Suprapubic skin (tissue), 4 donors: ENCODE measurements around the gene VAT1L. TPM values are rescaled to one million over a fixed set of nuclear protein-coding genes. Genes with fewer than 3 reads are reported as not detected.

ENCODE experiments used
- DNase-seq, 2 donors: peaks; one replicate each; pipeline ENCODE4 v3.0.0-alpha.2; 2019; ENCODE audit warnings: low spot score in 2 of 2
- H3K27ac ChIP-seq: fragments of 200-600 bp; sonication (generic); one replicate; pipeline ENCODE4 v1.5.1; 2019
- H3K27me3 ChIP-seq: fragments of 200-600 bp; sonication (generic); one replicate; pipeline ENCODE4 v1.5.1; 2019
- H3K36me3 ChIP-seq: fragments of 200-600 bp; sonication (generic); one replicate; pipeline ENCODE4 v1.5.1; 2019
- H3K4me1 ChIP-seq: fragments of 200-600 bp; sonication (generic); one replicate; pipeline ENCODE4 v1.5.1; 2019
- H3K4me3 ChIP-seq: fragments of 200-600 bp; sonication (generic); one replicate; pipeline ENCODE4 v1.5.1; 2019; ENCODE audit warnings: mild to moderate bottlenecking
- H3K9me3 ChIP-seq: fragments of 200-600 bp; sonication (generic); one replicate; pipeline ENCODE4 v1.5.1; 2019
- CTCF ChIP-seq, 2 donors: fragments of 200-600 bp in 1 of 2; fragments of 450-650 bp in 1 of 2; sonication (generic) in 1 of 2; IDR thresholded peaks; one replicate each; pipeline ENCODE4 v1.5.1; 2016 to 2019; ENCODE audit warnings: antibody characterized with exemption in 2 of 2, mild to moderate bottlenecking in 1 of 2, moderate library complexity in 1 of 2
- EP300 ChIP-seq: sonication (generic); formaldehyde crosslinking; IDR thresholded peaks from one replicate; pipeline ENCODE4 v1.6.1; 2017; ENCODE audit warnings: antibody characterized with exemption
- POLR2A ChIP-seq, 2 donors: fragments of 450-650 bp; IDR thresholded peaks; one replicate each; pipeline ENCODE4 v1.6.1; 2017; ENCODE audit warnings: antibody characterized with exemption in 2 of 2, mild to moderate bottlenecking in 2 of 2, moderate library complexity in 2 of 2
- POLR2AphosphoS5 ChIP-seq, 3 donors: sonication (generic); formaldehyde crosslinking; IDR thresholded peaks; one replicate each; pipeline ENCODE4 v1.6.1; 2017; ENCODE audit warnings: antibody characterized with exemption in 3 of 3
- WGBS: methylation state at CpG from one replicate; pipeline ENCODE4 v1.1.5; 2018; 5-methylcytosine and 5-hydroxymethylcytosine counted together
- total RNA-seq, 4 donors: library from RNA; depleted of rRNA; stranded (reverse); fragments of >200 nt; gene quantifications; one replicate each; pipeline ENCODE4 v1.1.0, GENCODE V29; 2016

Gene VAT1L
- total RNA-seq, 4 donors from 2014 or later: 0.15 TPM; not detected in 3

DNA sequence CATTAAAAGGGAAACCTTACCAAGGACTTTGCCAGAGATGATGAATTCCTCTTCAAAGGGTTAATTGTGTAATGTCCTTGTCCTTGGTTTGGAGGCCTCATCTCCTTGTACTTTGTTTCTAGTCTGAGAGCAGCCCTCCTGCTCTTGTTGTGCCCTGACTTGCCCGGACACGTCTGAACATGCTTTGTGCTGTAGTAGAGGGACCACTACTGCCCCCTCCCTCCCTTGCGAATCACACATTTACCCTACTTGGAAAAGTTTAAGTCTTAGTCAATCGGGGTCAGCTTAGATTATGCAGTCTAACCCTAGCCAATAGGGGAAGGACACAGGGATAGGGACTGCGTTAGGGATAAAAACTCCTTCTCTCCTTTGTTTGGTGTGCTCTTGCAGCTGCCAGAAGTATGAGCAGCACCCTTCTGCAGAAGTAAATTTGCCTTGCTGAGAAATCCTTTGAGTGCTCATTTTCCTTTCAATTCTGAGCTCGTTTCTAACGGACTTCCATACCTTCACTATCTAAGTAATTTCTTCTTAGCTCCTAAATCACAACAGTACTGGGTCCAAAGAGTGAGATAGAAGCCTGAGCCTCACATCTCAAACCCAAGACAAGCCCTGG lies 207.6 kb downstream of the VAT1L start:
- no peak for TF ChIP-seq POLR2A (IDR thresholded peaks at IDR 0.05)
- no peak for TF ChIP-seq POLR2AphosphoS5 (IDR thresholded peaks at IDR 0.05)
- no peak for TF ChIP-seq CTCF (IDR thresholded peaks at IDR 0.05)
- TF ChIP-seq EP300: no peak
- H3K27me3 ChIP-seq: no peaks in the 10 kb centered on the region
- WGBS: 92% methylated on average over 7 of the region's 7 CpGs

DNA sequence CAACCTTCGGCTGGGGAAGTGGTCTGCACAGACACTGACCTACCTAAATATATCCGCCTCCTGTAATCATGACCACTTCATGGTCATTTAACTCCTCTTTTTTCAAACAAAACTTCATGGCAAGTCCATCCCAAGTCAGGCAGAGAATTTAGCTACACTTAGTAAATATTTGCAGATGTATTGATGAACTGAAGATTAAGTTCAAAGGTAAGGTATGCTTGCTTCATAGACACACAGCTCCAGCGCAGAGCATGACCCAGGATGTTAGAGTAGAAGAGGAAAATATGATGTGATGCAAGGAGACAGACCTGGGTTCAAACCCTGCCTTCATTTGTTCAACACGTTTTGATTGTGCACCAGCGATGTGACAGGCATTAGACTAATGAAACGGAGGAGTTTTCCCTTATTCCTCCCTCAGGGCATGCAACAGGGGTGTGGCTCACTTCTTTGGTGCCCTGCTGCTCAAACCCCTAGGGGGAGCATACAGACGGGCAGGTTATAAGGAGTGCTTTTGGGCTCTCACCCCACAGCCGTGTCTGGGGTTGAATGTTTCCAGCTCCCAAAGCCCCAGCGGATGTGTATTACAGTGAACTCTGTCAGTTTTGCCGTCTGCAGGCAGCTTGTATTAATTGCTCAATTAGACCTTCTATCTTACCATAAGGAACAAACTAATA lies 210.1 kb downstream of the VAT1L start:
- TF ChIP-seq CTCF (IDR thresholded peaks at IDR 0.05): no peak
- TF ChIP-seq EP300: no peak
- no peak for TF ChIP-seq POLR2A (IDR thresholded peaks at IDR 0.05)
- no peak for TF ChIP-seq POLR2AphosphoS5 (IDR thresholded peaks at IDR 0.05)
- Histone ChIP-seq H3K9me3 (no peaks in the 10 kb centered on the region), H3K27me3 (no peaks in the 10 kb centered on the region), H3K36me3 (no peaks in the 10 kb centered on the region), H3K4me3 (no peak overlapping the region), H3K4me1 (no peaks in the 10 kb centered on the region), H3K27ac (no peak overlapping the region)
- WGBS: 57% methylated on average over 10 of the region's 10 CpGs
- DNase-seq: no peak

More for the DNA sequence above, 207.6 kb downstream of the VAT1L start:
- DNase-seq: no peak
- Histone ChIP-seq H3K4me1 (peaks cover 3% of the 10 kb centered on the region), H3K27ac (no peak overlapping the region), H3K9me3 (no peaks in the 10 kb centered on the region), H3K36me3 (no peaks in the 10 kb centered on the region), H3K4me3 (no peak overlapping the region)

DNA sequence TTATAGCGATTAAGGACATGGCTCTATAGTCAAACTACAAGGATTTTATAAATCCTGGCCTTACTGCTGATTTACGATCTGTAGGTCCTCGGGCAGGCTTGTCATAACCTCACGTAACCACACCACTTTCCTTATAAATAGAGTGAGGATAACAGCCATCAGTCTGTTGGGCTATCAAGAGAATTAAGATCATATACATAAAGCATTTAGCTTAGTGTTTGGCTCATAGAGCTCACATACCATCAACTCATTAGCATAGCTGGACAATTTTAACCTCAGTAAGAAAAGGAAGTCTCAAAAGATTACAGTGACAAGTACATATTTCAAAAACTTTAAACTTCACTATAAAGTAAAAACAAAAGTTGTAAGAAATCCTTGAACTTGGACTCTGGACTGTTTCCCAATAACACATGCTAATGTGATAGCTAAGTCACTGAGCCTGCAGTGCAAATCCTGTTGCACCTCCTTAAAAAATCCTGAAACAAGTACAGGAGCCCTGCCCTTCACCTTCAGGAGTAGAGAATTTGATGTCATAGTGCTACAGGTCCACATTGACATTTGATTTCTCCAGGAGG lies 213.2 kb downstream of the VAT1L start:
- Histone ChIP-seq H3K4me1 (no peaks in the 10 kb centered on the region), H3K36me3 (no peaks in the 10 kb centered on the region), H3K4me3 (no peak overlapping the region), H3K27me3 (no peaks in the 10 kb centered on the region), H3K9me3 (no peaks in the 10 kb centered on the region), H3K27ac (no peak overlapping the region)
- TF ChIP-seq POLR2AphosphoS5 (IDR thresholded peaks at IDR 0.05) (no peak), CTCF (IDR thresholded peaks at IDR 0.05) (no peak), EP300 (no peak), POLR2A (IDR thresholded peaks at IDR 0.05) (no peak)
- 58% methylated on average over 4 of the region's 4 CpGs for WGBS
- no peak for DNase-seq

DNA sequence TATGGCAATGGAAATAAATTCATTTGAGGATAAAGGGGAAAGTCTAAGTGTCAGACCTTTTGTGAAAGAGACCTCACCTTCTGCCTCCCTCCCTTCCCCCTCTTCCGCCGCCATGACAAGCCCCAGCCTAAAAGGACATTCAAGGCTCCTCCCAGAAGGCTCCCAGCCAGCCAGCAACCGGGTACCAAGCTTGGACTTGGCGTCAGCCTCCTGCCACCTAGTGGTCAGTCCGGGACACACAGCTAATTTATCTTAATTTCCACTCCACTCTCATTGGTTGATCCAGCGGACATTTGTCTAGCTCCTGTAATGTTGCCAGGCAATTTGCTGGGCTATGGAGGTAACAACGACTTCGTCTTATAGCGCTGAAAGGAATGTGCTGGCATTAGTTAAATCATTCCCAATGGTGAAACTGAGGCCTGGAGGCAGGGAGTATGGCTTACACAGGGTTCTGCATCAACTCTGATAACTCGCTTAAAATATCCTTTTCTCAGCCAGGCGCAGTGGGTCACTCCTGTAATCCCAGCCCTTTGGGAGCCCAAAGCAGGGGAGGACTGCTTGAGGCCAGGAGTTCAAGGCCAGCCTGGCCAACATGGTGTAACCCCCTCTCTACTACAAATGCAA lies 214.7 kb downstream of the VAT1L start:
- 15% methylated on average over 11 of the region's 11 CpGs for WGBS
- no peak overlapping the region for H3K27ac ChIP-seq
- TF ChIP-seq EP300 (no peak), POLR2AphosphoS5 (IDR thresholded peaks at IDR 0.05) (no peak), CTCF (IDR thresholded peaks at IDR 0.05) (peak in 1 of 2 donors; percentile 76), POLR2A (IDR thresholded peaks at IDR 0.05) (no peak)

GRCh38 chr16:78004517-78004916 lies 216.2 kb downstream of the VAT1L start:
- H3K9me3 ChIP-seq: no peaks in the 10 kb centered on the region
- H3K27ac ChIP-seq: no peak overlapping the region
- WGBS: 73% methylated on average over 4 of the region's 4 CpGs
- DNase-seq: no peak
- H3K4me1 ChIP-seq: no peaks in the 10 kb centered on the region
- no peaks in the 10 kb centered on the region for H3K27me3 ChIP-seq
- TF ChIP-seq POLR2A (IDR thresholded peaks at IDR 0.05): no peak
- no peak for TF ChIP-seq EP300
- no peak for TF ChIP-seq POLR2AphosphoS5 (IDR thresholded peaks at IDR 0.05)
- TF ChIP-seq CTCF (IDR thresholded peaks at IDR 0.05): no peak
- no peak overlapping the region for H3K4me3 ChIP-seq
- H3K36me3 ChIP-seq: no peaks in the 10 kb centered on the region

More for the DNA sequence above, 214.7 kb downstream of the VAT1L start:
- peak; percentile 88 to 89 for DNase-seq
- no peaks in the 10 kb centered on the region for H3K36me3 ChIP-seq
- H3K9me3 ChIP-seq: no peaks in the 10 kb centered on the region
- H3K4me1 ChIP-seq: no peaks in the 10 kb centered on the region
- no peak overlapping the region for H3K4me3 ChIP-seq
- no peaks in the 10 kb centered on the region for H3K27me3 ChIP-seq
